ENCODE data around the gene ETV7.

ETV7 gene

DNA sequence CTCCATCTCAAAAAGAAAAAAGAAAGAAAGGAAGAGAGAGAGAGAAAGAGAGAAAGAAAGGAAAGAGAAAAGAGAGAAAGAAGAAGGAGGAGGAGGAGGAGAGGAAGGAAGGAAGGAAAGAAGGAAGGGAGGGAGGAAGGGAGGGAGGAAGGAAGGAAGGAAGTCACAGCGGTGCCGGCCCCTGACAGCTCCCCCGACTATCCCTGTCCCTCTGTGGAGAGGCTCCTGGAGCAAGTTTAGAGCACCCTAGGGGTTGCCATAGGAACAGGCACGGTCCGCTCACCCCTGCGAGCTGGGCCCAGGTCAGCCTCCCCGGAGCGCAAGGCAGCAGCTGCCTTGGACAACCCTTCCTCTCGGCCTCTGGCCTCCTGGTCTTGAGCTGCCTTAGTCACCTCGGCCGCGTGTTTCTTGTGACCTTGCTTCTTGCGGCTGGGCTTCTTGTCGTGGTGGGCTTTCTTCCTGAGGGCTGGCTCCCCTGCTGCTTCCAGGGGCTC is 57.6 kb downstream of the ETV7 start:
- no peaks in the 10 kb centered on the region for H3K9me3 ChIP-seq (ENCODE audit: control insufficient read depth, insufficient read depth, low read length)
- H3K4me3 ChIP-seq (ENCODE audit: low read depth, low read length): no peak overlapping the region
- H3K36me3 ChIP-seq (ENCODE audit: control insufficient read depth, insufficient read depth, low read length): no peaks in the 10 kb centered on the region
- peaks cover 9% of the 10 kb centered on the region; the same call in 1 of the 2 replicates for H3K4me1 ChIP-seq (ENCODE audit: control insufficient read depth, insufficient read depth, low read length)
- no peak overlapping the region for H3K27ac ChIP-seq (ENCODE audit: low read depth, low read length)
- no peaks in the 10 kb centered on the region for H3K27me3 ChIP-seq (ENCODE audit: control insufficient read depth, insufficient read depth, low read length)
- no peak overlapping the region for H3K9ac ChIP-seq (ENCODE audit: low read depth, low read length)

DNA sequence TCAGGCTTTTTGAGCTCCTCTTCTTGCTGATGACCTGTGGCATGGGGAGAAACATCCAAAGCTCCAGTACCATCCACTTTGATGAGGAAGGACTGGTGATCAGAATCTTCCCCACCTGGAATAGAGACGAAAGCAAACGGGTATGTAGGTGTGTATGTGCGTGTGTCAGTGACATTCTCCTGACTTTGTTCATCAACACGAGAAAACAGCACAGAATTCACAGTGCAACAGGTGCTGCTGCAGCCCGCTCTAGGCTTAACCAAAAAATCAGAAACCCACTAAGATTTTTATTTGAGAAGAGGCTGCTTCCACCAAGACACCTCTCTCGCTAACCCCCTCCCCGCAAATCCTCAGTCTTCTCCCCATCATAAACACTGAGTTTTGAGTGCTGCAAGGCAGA is 58.9 kb downstream of the ETV7 start:
- H3K4me1 ChIP-seq (ENCODE audit: control insufficient read depth, insufficient read depth, low read length): peaks cover 9% of the 10 kb centered on the region; the same call in 1 of the 2 replicates

DNA sequence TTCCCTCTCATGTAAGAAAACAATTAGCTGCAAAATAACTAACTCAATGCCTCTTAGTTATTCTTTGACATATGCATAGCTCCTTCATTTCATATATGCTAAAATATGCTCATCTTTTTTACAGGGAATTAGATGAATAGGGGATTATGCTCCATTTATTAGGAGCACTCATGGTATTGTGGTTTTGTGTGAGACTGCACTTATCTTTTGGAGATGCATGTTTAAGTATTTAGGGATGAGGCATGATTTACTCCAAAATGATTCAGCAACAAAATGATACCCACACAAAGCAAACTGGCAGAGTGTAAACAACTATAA is 59.6 kb downstream of the ETV7 start:
- no peak overlapping the region for H3K27ac ChIP-seq (ENCODE audit: low read depth, low read length)
- H3K27me3 ChIP-seq (ENCODE audit: control insufficient read depth, insufficient read depth, low read length): no peaks in the 10 kb centered on the region
- no peak overlapping the region for H3K9ac ChIP-seq (ENCODE audit: low read depth, low read length)
- no peaks in the 10 kb centered on the region for H3K9me3 ChIP-seq (ENCODE audit: control insufficient read depth, insufficient read depth, low read length)
- H3K36me3 ChIP-seq (ENCODE audit: control insufficient read depth, insufficient read depth, low read length): no peaks in the 10 kb centered on the region
- H3K4me3 ChIP-seq (ENCODE audit: low read depth, low read length): no peak overlapping the region
- H3K4me1 ChIP-seq (ENCODE audit: control insufficient read depth, insufficient read depth, low read length): peaks cover 9% of the 10 kb centered on the region; the same call in 1 of the 2 replicates

More for the DNA sequence above, 58.9 kb downstream of the ETV7 start:
- no peak overlapping the region for H3K27ac ChIP-seq (ENCODE audit: low read depth, low read length)
- H3K36me3 ChIP-seq (ENCODE audit: control insufficient read depth, insufficient read depth, low read length): no peaks in the 10 kb centered on the region
- no peak overlapping the region for H3K4me3 ChIP-seq (ENCODE audit: low read depth, low read length)
- H3K27me3 ChIP-seq (ENCODE audit: control insufficient read depth, insufficient read depth, low read length): no peaks in the 10 kb centered on the region
- H3K9me3 ChIP-seq (ENCODE audit: control insufficient read depth, insufficient read depth, low read length): no peaks in the 10 kb centered on the region
- H3K9ac ChIP-seq (ENCODE audit: low read depth, low read length): no peak overlapping the region

DNA sequence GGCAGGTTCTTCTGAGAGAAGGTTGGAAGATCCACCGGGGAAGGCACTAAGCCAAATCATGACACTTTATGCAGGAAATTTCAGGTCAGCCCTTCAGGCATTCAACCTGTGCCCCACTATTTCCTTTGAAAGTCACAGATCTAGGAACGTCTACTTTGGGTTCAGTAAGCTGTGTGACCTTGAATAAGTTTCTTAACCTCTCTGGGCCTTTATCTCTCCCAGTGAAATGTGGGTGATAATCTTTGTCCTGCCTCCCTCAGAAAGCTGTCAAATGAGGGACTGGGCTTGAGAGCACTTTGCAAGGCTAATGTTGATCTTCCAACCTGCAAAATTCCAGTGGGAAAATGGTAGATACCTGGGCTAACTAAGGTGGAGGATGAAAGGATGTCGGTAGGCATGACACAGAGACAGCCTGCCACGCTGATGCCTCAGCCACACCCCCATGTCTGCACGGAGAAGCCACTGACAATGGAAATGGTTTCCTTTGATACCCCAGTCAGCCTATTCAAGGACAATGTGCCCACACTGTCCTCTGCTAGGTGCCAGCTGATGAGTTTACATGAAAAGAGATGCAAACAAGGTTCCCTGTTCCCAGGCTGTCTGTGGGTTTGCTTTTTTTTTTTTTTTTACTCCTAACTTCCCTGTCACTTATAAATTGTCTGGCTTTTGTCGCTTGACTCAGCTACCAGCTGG is 60.1 kb downstream of the ETV7 start:
- no peaks in the 10 kb centered on the region for H3K27me3 ChIP-seq (ENCODE audit: control insufficient read depth, insufficient read depth, low read length)
- no peak overlapping the region for H3K27ac ChIP-seq (ENCODE audit: low read depth, low read length)
- H3K9ac ChIP-seq (ENCODE audit: low read depth, low read length): no peak overlapping the region
- no peaks in the 10 kb centered on the region for H3K9me3 ChIP-seq (ENCODE audit: control insufficient read depth, insufficient read depth, low read length)
- no peak overlapping the region for H3K4me3 ChIP-seq (ENCODE audit: low read depth, low read length)
- H3K36me3 ChIP-seq (ENCODE audit: control insufficient read depth, insufficient read depth, low read length): no peaks in the 10 kb centered on the region
- H3K4me1 ChIP-seq (ENCODE audit: control insufficient read depth, insufficient read depth, low read length): peaks cover 9% of the 10 kb centered on the region; the same call in 1 of the 2 replicates

- Histone ChIP-seq H3K36me3 (ENCODE audit: control insufficient read depth, insufficient read depth, low read length) (no peaks in the 10 kb centered on the region), H3K9me3 (ENCODE audit: control insufficient read depth, insufficient read depth, low read length) (no peaks in the 10 kb centered on the region), H3K27ac (ENCODE audit: low read depth, low read length) (no peak overlapping the region), H3K4me3 (ENCODE audit: low read depth, low read length) (no peak overlapping the region), H3K9ac (ENCODE audit: low read depth, low read length) (no peak overlapping the region), H3K27me3 (ENCODE audit: control insufficient read depth, insufficient read depth, low read length) (no peaks in the 10 kb centered on the region), H3K4me1 (ENCODE audit: control insufficient read depth, insufficient read depth, low read length) (peaks cover 9% of the 10 kb centered on the region; the same call in 1 of the 2 replicates)
Measured at GRCh38 chr6:36326356-36326995, 61.0 kb downstream of the ETV7 start.

GRCh38 chr6:36324715-36325114 is 62.8 kb downstream of the ETV7 start:
- no peak overlapping the region for H3K4me3 ChIP-seq (ENCODE audit: low read depth, low read length)
- no peak overlapping the region for H3K27ac ChIP-seq (ENCODE audit: low read depth, low read length)
- no peak overlapping the region for H3K9ac ChIP-seq (ENCODE audit: low read depth, low read length)
- no peaks in the 10 kb centered on the region for H3K27me3 ChIP-seq (ENCODE audit: control insufficient read depth, insufficient read depth, low read length)
- H3K4me1 ChIP-seq (ENCODE audit: control insufficient read depth, insufficient read depth, low read length): 0 out of 2 replicates have a peak, but pooled peaks cover 8% of the 10 kb centered on the region
- no peaks in the 10 kb centered on the region for H3K9me3 ChIP-seq (ENCODE audit: control insufficient read depth, insufficient read depth, low read length)
- no peaks in the 10 kb centered on the region for H3K36me3 ChIP-seq (ENCODE audit: control insufficient read depth, insufficient read depth, low read length)

- no peak overlapping the region for H3K27ac ChIP-seq (ENCODE audit: low read depth, low read length)
- H3K9ac ChIP-seq (ENCODE audit: low read depth, low read length): no peak overlapping the region
- H3K4me3 ChIP-seq (ENCODE audit: low read depth, low read length): no peak overlapping the region
- no peaks in the 10 kb centered on the region for H3K9me3 ChIP-seq (ENCODE audit: control insufficient read depth, insufficient read depth, low read length)
- H3K36me3 ChIP-seq (ENCODE audit: control insufficient read depth, insufficient read depth, low read length): no peaks in the 10 kb centered on the region
- H3K27me3 ChIP-seq (ENCODE audit: control insufficient read depth, insufficient read depth, low read length): no peaks in the 10 kb centered on the region
- peaks cover 8% of the 10 kb centered on the region; the same call in 1 of the 2 replicates for H3K4me1 ChIP-seq (ENCODE audit: control insufficient read depth, insufficient read depth, low read length)
Measured at GRCh38 chr6:36324191-36324590, 63.3 kb downstream of the ETV7 start.

DNA sequence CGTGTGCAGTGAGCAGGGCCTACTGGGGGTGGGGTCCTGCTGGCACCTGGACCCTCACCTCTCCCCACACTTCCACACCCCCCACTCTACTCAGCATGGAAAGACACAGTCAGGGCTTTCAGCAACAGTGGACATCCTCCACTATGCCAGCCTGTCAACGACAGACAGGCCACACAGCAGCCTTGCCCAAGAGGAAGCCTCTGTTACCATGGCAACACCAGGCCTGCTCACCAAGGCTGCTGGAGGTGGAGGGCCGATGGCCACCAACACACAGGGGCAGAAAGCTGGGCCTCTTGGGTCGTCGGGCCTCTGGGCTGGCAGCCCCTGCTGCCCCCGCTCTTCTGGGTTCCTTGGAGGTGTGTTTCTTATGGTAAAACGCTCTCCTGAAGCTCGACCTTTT is 64.4 kb downstream of the ETV7 start:
- peaks cover 8% of the 10 kb centered on the region; the same call in 1 of the 2 replicates for H3K4me1 ChIP-seq (ENCODE audit: control insufficient read depth, insufficient read depth, low read length)
- no peak overlapping the region for H3K27ac ChIP-seq (ENCODE audit: low read depth, low read length)
- H3K36me3 ChIP-seq (ENCODE audit: control insufficient read depth, insufficient read depth, low read length): no peaks in the 10 kb centered on the region
- no peaks in the 10 kb centered on the region for H3K27me3 ChIP-seq (ENCODE audit: control insufficient read depth, insufficient read depth, low read length)
- no peak overlapping the region for H3K4me3 ChIP-seq (ENCODE audit: low read depth, low read length)
- no peak overlapping the region for H3K9ac ChIP-seq (ENCODE audit: low read depth, low read length)
- H3K9me3 ChIP-seq (ENCODE audit: control insufficient read depth, insufficient read depth, low read length): no peaks in the 10 kb centered on the region

- Histone ChIP-seq H3K4me3 (ENCODE audit: low read depth, low read length) (no peak overlapping the region), H3K4me1 (ENCODE audit: control insufficient read depth, insufficient read depth, low read length) (peaks cover 8% of the 10 kb centered on the region; the same call in 1 of the 2 replicates), H3K9me3 (ENCODE audit: control insufficient read depth, insufficient read depth, low read length) (no peaks in the 10 kb centered on the region), H3K27me3 (ENCODE audit: control insufficient read depth, insufficient read depth, low read length) (no peaks in the 10 kb centered on the region), H3K36me3 (ENCODE audit: control insufficient read depth, insufficient read depth, low read length) (no peaks in the 10 kb centered on the region), H3K27ac (ENCODE audit: low read depth, low read length) (no peak overlapping the region), H3K9ac (ENCODE audit: low read depth, low read length) (no peak overlapping the region)
Measured at GRCh38 chr6:36322591-36322990, 64.9 kb downstream of the ETV7 start.

DNA sequence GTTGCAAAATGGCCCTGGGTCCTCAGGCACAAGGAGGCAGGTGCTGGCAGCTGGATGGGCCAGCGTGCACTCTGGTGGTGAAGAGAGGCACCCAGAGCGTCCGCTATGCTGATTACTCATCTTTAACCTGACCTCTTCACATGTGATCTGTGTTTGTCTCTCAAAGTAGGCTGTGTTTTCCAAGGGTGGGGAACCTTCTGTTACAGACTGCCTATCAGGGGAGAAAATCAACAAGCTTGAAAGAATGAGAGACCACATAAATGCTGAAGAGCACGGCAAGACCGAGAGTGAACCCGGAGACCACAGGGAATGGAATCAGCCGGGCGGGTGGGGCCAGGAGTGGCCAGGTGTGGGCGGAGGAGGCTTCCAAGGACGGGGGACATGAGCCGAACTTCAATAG is 67.0 kb downstream of the ETV7 start:
- no peak overlapping the region for H3K27ac ChIP-seq (ENCODE audit: low read depth, low read length)
- H3K4me3 ChIP-seq (ENCODE audit: low read depth, low read length): no peak overlapping the region
- H3K4me1 ChIP-seq (ENCODE audit: control insufficient read depth, insufficient read depth, low read length): peaks cover 3% of the 10 kb centered on the region; the same call in 1 of the 2 replicates
- no peaks in the 10 kb centered on the region for H3K27me3 ChIP-seq (ENCODE audit: control insufficient read depth, insufficient read depth, low read length)
- H3K9me3 ChIP-seq (ENCODE audit: control insufficient read depth, insufficient read depth, low read length): no peaks in the 10 kb centered on the region
- H3K9ac ChIP-seq (ENCODE audit: low read depth, low read length): no peak overlapping the region
- H3K36me3 ChIP-seq (ENCODE audit: control insufficient read depth, insufficient read depth, low read length): no peaks in the 10 kb centered on the region

DNA sequence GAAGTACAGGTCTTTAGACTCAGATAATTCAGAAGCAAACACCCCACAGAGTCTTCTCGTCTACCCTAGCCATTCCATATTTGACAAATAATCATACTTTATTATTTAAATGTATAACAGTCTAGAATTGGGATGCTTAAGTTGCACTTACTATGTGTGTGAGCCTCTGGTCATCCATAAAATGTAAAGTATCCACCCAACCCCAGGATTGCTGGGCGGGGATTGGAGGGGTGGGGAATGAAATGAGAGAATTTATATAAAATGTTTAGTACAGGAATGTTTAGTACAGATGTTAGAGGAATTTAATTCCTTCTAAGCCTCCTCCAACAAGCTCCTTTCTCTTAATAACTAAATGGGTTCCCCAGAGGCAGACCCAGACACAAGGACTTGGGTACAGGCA is 67.6 kb downstream of the ETV7 start:
- H3K4me3 ChIP-seq (ENCODE audit: low read depth, low read length): no peak overlapping the region
- H3K9ac ChIP-seq (ENCODE audit: low read depth, low read length): no peak overlapping the region
- no peak overlapping the region for H3K27ac ChIP-seq (ENCODE audit: low read depth, low read length)
- no peaks in the 10 kb centered on the region for H3K27me3 ChIP-seq (ENCODE audit: control insufficient read depth, insufficient read depth, low read length)
- H3K36me3 ChIP-seq (ENCODE audit: control insufficient read depth, insufficient read depth, low read length): no peaks in the 10 kb centered on the region
- H3K4me1 ChIP-seq (ENCODE audit: control insufficient read depth, insufficient read depth, low read length): peaks cover 3% of the 10 kb centered on the region; the same call in 1 of the 2 replicates
- no peaks in the 10 kb centered on the region for H3K9me3 ChIP-seq (ENCODE audit: control insufficient read depth, insufficient read depth, low read length)

Data from HUES48 (cell line).